H9 (cell line): ENCODE results near the gene SLC25A24. TPM values are rescaled to one million over a fixed set of nuclear protein-coding genes. Genes with fewer than 3 reads are reported as not detected.
"Not testable (repeated sequence)": the region's sequence is repeated elsewhere in the genome, so short reads cannot be mapped to it uniquely, and the experiment has no call there.

Experiments
- DNase-seq: peaks from one replicate; pipeline ENCODE4 v3.0.0-alpha.2; 2017
- H2AFZ ChIP-seq: one replicate; pipeline ENCODE4 v1.6.1; 2013; ENCODE audit warnings: mild to moderate bottlenecking, low read length, control low read depth, moderate library complexity
- H2AK5ac ChIP-seq: 2 replicates; pipeline ENCODE4 v1.6.1; 2013; ENCODE audit warnings: low read length, control low read depth, mixed read lengths; ENCODE audit not compliant: insufficient read length
- H2BK120ac ChIP-seq: one replicate; pipeline ENCODE4 v1.6.1; 2013; ENCODE audit warnings: low read depth, mild to moderate bottlenecking, low read length, control low read depth, inconsistent platforms; ENCODE audit not compliant: poor library complexity, severe bottlenecking
- H2BK12ac ChIP-seq: 2 replicates; pipeline ENCODE4 v1.6.1; 2013; ENCODE audit warnings: low read length, control low read depth, mixed read lengths, low read depth; ENCODE audit not compliant: insufficient read length
- H2BK15ac ChIP-seq: 2 replicates; pipeline ENCODE4 v1.6.1; 2013; ENCODE audit warnings: low read depth, low read length, control low read depth
- H2BK20ac ChIP-seq: one replicate; pipeline ENCODE4 v1.6.1; 2013; ENCODE audit warnings: low read depth, mild to moderate bottlenecking, low read length, control low read depth, inconsistent platforms; ENCODE audit not compliant: poor library complexity, severe bottlenecking
- H2BK5ac ChIP-seq: 2 replicates; pipeline ENCODE4 v1.6.1; 2013; ENCODE audit warnings: low read length, control low read depth, mixed read lengths; ENCODE audit not compliant: insufficient read length
- H3K14ac ChIP-seq: 2 replicates; pipeline ENCODE4 v1.6.1; 2013; ENCODE audit warnings: low read length, control low read depth; ENCODE audit not compliant: insufficient read depth
- H3K18ac ChIP-seq: 2 replicates; pipeline ENCODE4 v1.6.1; 2013; ENCODE audit warnings: low read depth, mild to moderate bottlenecking, mixed read lengths, low read length, control low read depth; ENCODE audit not compliant: insufficient read length
- H3K23ac ChIP-seq: 2 replicates; pipeline ENCODE4 v1.6.1; 2013; ENCODE audit warnings: low read length, control low read depth, mixed read lengths, low read depth; ENCODE audit not compliant: insufficient read length
- H3K23me2 ChIP-seq: 2 replicates; pipeline ENCODE4 v1.6.1; 2013; ENCODE audit warnings: low read depth, mild to moderate bottlenecking, mixed read lengths, low read length, control low read depth; ENCODE audit not compliant: insufficient read length, poor library complexity, severe bottlenecking
- H3K27ac ChIP-seq: 2 replicates; pipeline ENCODE4 v1.5.1; 2013; ENCODE audit warnings: low read length, control low read depth, mixed read lengths, low read depth; ENCODE audit not compliant: insufficient read length
- H3K27me3 ChIP-seq: 2 replicates; pipeline ENCODE4 v1.6.1; 2013; ENCODE audit warnings: low read length, control low read depth, inconsistent platforms; ENCODE audit not compliant: insufficient read depth
- H3K4ac ChIP-seq: 2 replicates; pipeline ENCODE4 v1.6.1; 2013; ENCODE audit warnings: low read depth, mild to moderate bottlenecking, control low read depth, inconsistent platforms, low read length, moderate library complexity
- H3K4me1 ChIP-seq: 2 replicates; pipeline ENCODE4 v1.6.1; 2013; ENCODE audit warnings: low read length, control low read depth, inconsistent platforms; ENCODE audit not compliant: insufficient read depth
- H3K4me2 ChIP-seq: 2 replicates; pipeline ENCODE4 v1.6.1; 2013; ENCODE audit warnings: low read length, control low read depth, mixed read lengths; ENCODE audit not compliant: insufficient read length, insufficient read depth
- H3K56ac ChIP-seq: 2 replicates; pipeline ENCODE4 v1.6.1; 2013; ENCODE audit warnings: low read depth, mild to moderate bottlenecking, mixed read lengths, low read length, control low read depth; ENCODE audit not compliant: insufficient read length
- H3K79me1 ChIP-seq: 2 replicates; pipeline ENCODE4 v1.6.1; 2013; ENCODE audit warnings: low read depth, mild to moderate bottlenecking, moderate library complexity, low read length, control low read depth, inconsistent platforms; ENCODE audit not compliant: insufficient read depth, poor library complexity, severe bottlenecking
- H3K79me2 ChIP-seq: 2 replicates; pipeline ENCODE4 v1.6.1; 2013; ENCODE audit warnings: low read length, control low read depth, inconsistent platforms; ENCODE audit not compliant: insufficient read depth
- H3K9ac ChIP-seq: 2 replicates; pipeline ENCODE4 v1.6.1; 2013; ENCODE audit warnings: low read length, control low read depth, mixed read lengths; ENCODE audit not compliant: insufficient read length; ENCODE audit errors: extremely low read depth
- H3K9me3 ChIP-seq: one replicate; pipeline ENCODE4 v1.6.1; 2013; ENCODE audit warnings: low read depth, low read length, inconsistent platforms; ENCODE audit not compliant: control insufficient read depth
- H3T11ph ChIP-seq: one replicate; pipeline ENCODE4 v1.6.1; 2013; ENCODE audit warnings: mild to moderate bottlenecking, low read length, control low read depth, inconsistent platforms
- H4K20me1 ChIP-seq: one replicate; pipeline ENCODE4 v1.6.1; 2013; ENCODE audit not compliant: control insufficient read depth, insufficient read length, insufficient read depth
- H4K5ac ChIP-seq: 2 replicates; pipeline ENCODE4 v1.6.1; 2013; ENCODE audit warnings: low read depth, mild to moderate bottlenecking, mixed read lengths, low read length, control low read depth; ENCODE audit not compliant: insufficient read length
- H4K8ac ChIP-seq: replicated peaks from 2 replicates; pipeline ENCODE4 v1.6.1; 2013; ENCODE audit warnings: low read length, control low read depth, mixed read lengths, low read depth; ENCODE audit not compliant: insufficient read length
- H4K91ac ChIP-seq: 2 replicates; pipeline ENCODE4 v1.6.1; 2013; ENCODE audit warnings: low read depth, mild to moderate bottlenecking, moderate library complexity, mixed read lengths, low read length, control low read depth; ENCODE audit not compliant: insufficient read length
- H3K27ac Mint-ChIP-seq, 3 experiments: 2 replicates in 2 of 3; 3 replicates in 1 of 3; pipeline ENCODE4 v1.8.0; 2020 to 2021; ENCODE audit warnings: mixed read lengths in 3 of 3, mild to moderate bottlenecking in 1 of 3, moderate library complexity in 1 of 3
- H3K27me3 Mint-ChIP-seq: 2 replicates; pipeline ENCODE4 v1.8.0; 2021; ENCODE audit warnings: low read depth, mild to moderate bottlenecking, moderate library complexity, mixed read lengths
- H3K36me3 Mint-ChIP-seq, 3 experiments: 2 replicates in 2 of 3; 3 replicates in 1 of 3; pipeline ENCODE4 v1.8.0; 2020 to 2021; ENCODE audit warnings: low read depth in 3 of 3, mixed read lengths in 3 of 3; ENCODE audit not compliant: insufficient read depth in 1 of 3
- H3K4me1 Mint-ChIP-seq, 2 experiments: 2 replicates each; pipeline ENCODE4 v1.8.0; 2020; ENCODE audit warnings: mixed read lengths in 2 of 2
- H3K4me3 Mint-ChIP-seq, 2 experiments: 2 replicates in 1 of 2; 3 replicates in 1 of 2; pipeline ENCODE4 v1.8.0; 2020 to 2021; ENCODE audit warnings: mild to moderate bottlenecking in 2 of 2, mixed read lengths in 2 of 2, moderate library complexity in 1 of 2
- H3K9me3 Mint-ChIP-seq, 2 experiments: 2 replicates in 1 of 2; 3 replicates in 1 of 2; pipeline ENCODE4 v1.8.0; 2020; ENCODE audit warnings: mild to moderate bottlenecking in 2 of 2, mixed read lengths in 2 of 2, moderate library complexity in 1 of 2
- WGBS: extraction: QIAGEN DNeasy Blood & Tissue Kit; methylation state at CpG from one replicate; pipeline ENCODE4 v1.1.7; 2013; ENCODE audit warnings: missing lambda C conversion rate, low lambda C conversion rate, mixed read lengths; ENCODE audit not compliant: insufficient read length; ENCODE audit errors: extremely low coverage; 5-methylcytosine and 5-hydroxymethylcytosine counted together
- long read RNA-seq: library from polyadenylated mRNA; unstranded; transcript quantifications from one replicate; pipeline ENCODE4 v2.0.0, GENCODE V29; 2020
- total RNA-seq: library from RNA; stranded (reverse); gene quantifications from 2 replicates; pipeline ENCODE4 v1.2.1, GENCODE V29; 2021
- TF ChIP-seq, protein P1 (sequence below): fragments of 200-600 bp; sonication (generic); conservative IDR thresholded peaks from 3 replicates; pipeline ENCODE4 v1.8.0; 2021; ENCODE audit warnings: antibody characterized with exemption, mild to moderate bottlenecking

The SLC25A24 gene
- 35.1 and 35.9 TPM in 2 replicates for total RNA-seq
- long read RNA-seq, full-length matches to known transcripts: 280 of 310 reads
- long read RNA-seq, partial matches to known transcripts: 8 of 310 reads
- long read RNA-seq, other reads (novel, unspliced or antisense): 22 of 310 reads

- Histone ChIP-seq H3K4me2 (peak within 1 kb of the TSS; percentile 75), H3K79me1 (no peaks in the 10 kb centered on the region), H2BK15ac (no peak within 1 kb of the TSS), H2AK5ac (no peak within 1 kb of the TSS), H3K9me3 (no peaks in the 10 kb centered on the region), H3K23ac (no peak within 1 kb of the TSS), H4K20me1 (no peaks in the 10 kb centered on the region), H3K56ac (no peak within 1 kb of the TSS), H3K27ac (no peak within 1 kb of the TSS), H2BK5ac (no peak within 1 kb of the TSS), H3K23me2 (peaks cover 5% of the 10 kb centered on the region), H3K9ac (peak within 1 kb of the TSS; percentile 68), H2BK120ac (no peak within 1 kb of the TSS), H3K18ac (peak within 1 kb of the TSS; percentile 93), H3K14ac (peak within 1 kb of the TSS; percentile 95), H4K8ac (no peak within 1 kb of the TSS), H2BK20ac (no peak within 1 kb of the TSS), H3K4me1 (peaks cover 7% of the 10 kb centered on the region), H2AFZ (no peak within 1 kb of the TSS), H3K4ac (no peak within 1 kb of the TSS; the same call in 1 of the 2 replicates), H3K79me2 (peaks cover 7% of the 10 kb centered on the region; the same call in 1 of the 2 replicates), H4K5ac (no peak within 1 kb of the TSS), H2BK12ac (no peak within 1 kb of the TSS), H3K27me3 (0 out of 2 replicates have a peak, but pooled peaks cover 2% of the 10 kb centered on the region), H3T11ph (no peak within 1 kb of the TSS), H4K91ac (no peak within 1 kb of the TSS)
- peaks cover 4 to 7% of the 10 kb centered on the region in 2 experiments; a peak in 3 of 5 replicates for H3K9me3 Mint-ChIP-seq
- H3K4me1 Mint-ChIP-seq: peaks cover 20 to 28% of the 10 kb centered on the region in 2 experiments
- H3K4me3 Mint-ChIP-seq: peak within 1 kb of the TSS; percentile 87 to 89
- peaks cover 10% of the 10 kb centered on the region for H3K27me3 Mint-ChIP-seq
- WGBS: no CpG with 5 or more reads among the region's 97 CpGs
- DNase-seq: peak; percentile 86
- peaks cover 7 to 22% (median 14%) of the 10 kb centered on the region in 3 experiments; a peak in 5 of 7 replicates for H3K36me3 Mint-ChIP-seq
- H3K27ac Mint-ChIP-seq: peak within 1 kb of the TSS in 1 of 3 experiments; percentile 92; a peak in 1 of 7 replicates
- TF ChIP-seq, protein P1, sequence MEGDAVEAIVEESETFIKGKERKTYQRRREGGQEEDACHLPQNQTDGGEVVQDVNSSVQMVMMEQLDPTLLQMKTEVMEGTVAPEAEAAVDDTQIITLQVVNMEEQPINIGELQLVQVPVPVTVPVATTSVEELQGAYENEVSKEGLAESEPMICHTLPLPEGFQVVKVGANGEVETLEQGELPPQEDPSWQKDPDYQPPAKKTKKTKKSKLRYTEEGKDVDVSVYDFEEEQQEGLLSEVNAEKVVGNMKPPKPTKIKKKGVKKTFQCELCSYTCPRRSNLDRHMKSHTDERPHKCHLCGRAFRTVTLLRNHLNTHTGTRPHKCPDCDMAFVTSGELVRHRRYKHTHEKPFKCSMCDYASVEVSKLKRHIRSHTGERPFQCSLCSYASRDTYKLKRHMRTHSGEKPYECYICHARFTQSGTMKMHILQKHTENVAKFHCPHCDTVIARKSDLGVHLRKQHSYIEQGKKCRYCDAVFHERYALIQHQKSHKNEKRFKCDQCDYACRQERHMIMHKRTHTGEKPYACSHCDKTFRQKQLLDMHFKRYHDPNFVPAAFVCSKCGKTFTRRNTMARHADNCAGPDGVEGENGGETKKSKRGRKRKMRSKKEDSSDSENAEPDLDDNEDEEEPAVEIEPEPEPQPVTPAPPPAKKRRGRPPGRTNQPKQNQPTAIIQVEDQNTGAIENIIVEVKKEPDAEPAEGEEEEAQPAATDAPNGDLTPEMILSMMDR: no peak
Observed at GRCh38 chr1:108199781-108200686, at the start of gene SLC25A24. TSS of gene SLC25A24 (minus strand) at chr1:108200343. CDS start at chr1:108200138, 205 bp downstream.

DNA sequence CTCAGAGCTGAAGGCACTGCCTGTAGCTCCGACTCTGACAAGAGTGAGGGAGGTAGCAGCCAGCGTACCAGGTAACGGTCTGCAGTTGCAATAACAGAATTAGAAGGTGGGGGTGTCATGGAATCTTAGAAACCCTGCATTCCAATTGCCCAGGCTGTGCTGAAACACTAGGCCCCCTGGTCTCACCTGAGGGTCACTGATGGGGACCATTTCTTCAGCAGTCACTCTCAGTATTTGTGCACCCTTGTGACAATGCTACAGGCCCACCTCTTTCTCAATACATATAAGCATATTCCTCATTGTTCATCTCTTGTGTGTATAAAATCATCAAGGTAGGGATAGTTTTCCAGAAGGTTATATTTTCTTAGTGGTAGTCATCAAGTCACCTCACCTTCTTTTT is 43.8 kb upstream of the SLC25A24 start, which contains the start of gene NBPF4:
NBPF4 (minus strand) TSS at position 101 of the 400 bp plus-strand sequence. CDS start 315 bp downstream, outside the sequence.
- H3K23me2 ChIP-seq: not testable (repeated sequence)
- WGBS: no CpG with 5 or more reads among the region's 3 CpGs

More for the DNA sequence above, 43.8 kb upstream of the SLC25A24 start, which contains the start of gene NBPF4:
- H3K23ac ChIP-seq, H3T11ph ChIP-seq, H3K4ac ChIP-seq, H4K5ac ChIP-seq, H2AFZ ChIP-seq, H2BK15ac ChIP-seq, H3K4me1 ChIP-seq, H3K27me3 Mint-ChIP-seq, H2BK12ac ChIP-seq, H2AK5ac ChIP-seq, H4K8ac ChIP-seq, H3K79me2 ChIP-seq, H2BK120ac ChIP-seq, H3K9ac ChIP-seq, H3K4me2 ChIP-seq, H3K27ac ChIP-seq, H3K9me3 ChIP-seq, H3K4me1 Mint-ChIP-seq, H3K79me1 ChIP-seq, H3K27ac Mint-ChIP-seq, H2BK5ac ChIP-seq, H2BK20ac ChIP-seq, H3K9me3 Mint-ChIP-seq, H3K14ac ChIP-seq, H4K20me1 ChIP-seq, H3K4me3 Mint-ChIP-seq, H4K91ac ChIP-seq, DNase-seq, H3K18ac ChIP-seq, H3K56ac ChIP-seq, H3K36me3 Mint-ChIP-seq, H3K27me3 ChIP-seq: not testable (repeated sequence)
